HG02852 (cell line): ENCODE results near the gene RBM11.

Experiments
- ATAC-seq: cut with Tn5 transposase; IDR thresholded peaks from one replicate; pipeline ENCODE4 v1.9.1; 2021; ENCODE audit warnings: mild to moderate bottlenecking, moderate library complexity; ENCODE audit not compliant: unreplicated experiment

Gene RBM11

DNA sequence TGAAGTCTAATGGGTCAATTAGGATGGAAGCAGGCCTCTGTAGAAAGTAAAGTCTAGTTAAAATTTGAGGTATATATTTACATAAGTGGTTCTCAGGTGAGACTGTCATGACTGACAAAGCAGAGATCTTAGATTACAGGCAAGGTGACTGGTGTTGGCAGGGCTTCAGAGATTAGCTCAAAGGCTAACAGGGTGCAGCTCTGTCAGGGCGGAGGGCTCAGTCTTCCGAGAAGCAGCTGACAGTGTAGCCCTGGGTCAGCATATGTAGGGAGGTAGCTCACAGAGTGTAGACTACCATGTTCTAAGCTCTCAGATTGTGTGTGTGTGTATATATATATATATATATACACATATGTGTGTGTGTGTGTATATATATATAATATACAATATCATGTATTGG lies 54.7 kb downstream of the RBM11 start:
- no peak for ATAC-seq

DNA sequence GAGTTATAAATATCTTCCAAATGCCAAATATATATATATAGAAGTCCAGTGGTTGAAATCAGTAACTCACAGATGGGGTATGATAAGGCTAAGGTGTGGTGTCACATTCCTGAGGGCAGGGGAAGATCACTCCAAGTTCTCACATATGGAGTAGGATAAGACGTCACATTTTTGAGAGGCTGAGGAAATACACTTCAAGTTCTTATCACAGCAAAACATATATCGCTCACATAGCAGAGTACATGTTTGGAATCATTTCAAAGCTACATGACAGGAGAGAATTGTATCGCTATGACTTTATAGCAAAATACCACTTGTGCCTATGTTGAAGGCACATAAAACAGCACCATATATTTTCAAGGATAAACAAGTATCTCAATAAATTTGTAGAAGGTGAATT lies 55.1 kb downstream of the RBM11 start:
- no peak for ATAC-seq

DNA sequence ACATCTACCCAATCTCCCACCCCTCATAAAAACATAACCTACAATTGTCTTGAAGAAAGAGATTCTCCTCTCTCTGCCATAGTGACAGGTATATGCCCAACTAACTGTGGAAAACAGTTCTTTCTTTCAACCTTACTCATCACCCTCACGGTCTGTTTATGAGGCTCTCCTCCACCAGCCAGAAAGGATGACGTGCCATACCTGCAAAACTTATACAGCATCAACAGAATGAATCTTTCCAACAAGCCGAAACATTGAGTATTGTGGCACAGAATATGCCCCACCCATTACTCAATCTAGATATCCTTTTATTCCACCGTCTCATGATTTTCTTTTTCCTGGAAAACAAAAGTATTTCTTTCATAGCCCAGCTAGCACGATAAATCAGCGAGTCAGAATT lies 55.7 kb downstream of the RBM11 start:
- ATAC-seq: no peak

GRCh38 chr21:14273736-14274538 lies 58.0 kb downstream of the RBM11 start:
- no peak for ATAC-seq

- ATAC-seq: no peak
Measured at GRCh38 chr21:14275702-14276205, 59.8 kb downstream of the RBM11 start.
